Posterior vena cava (tissue), 2 donors: ENCODE results near the gene PSMD11. TPM values are rescaled to one million over a fixed set of nuclear protein-coding genes. Genes with fewer than 3 reads are reported as not detected.

Source experiments
- DNase-seq: peaks from one replicate; pipeline ENCODE4 v3.0.0-alpha.2; 2020; ENCODE audit warnings: low spot score
- intact Hi-C, 2 donors: fragments of 100-400 bp; cut with DNase I; formaldehyde crosslinking; loops; one replicate each; pipeline versions ENCODE4 v1.14.1 to v1.14.2; 2022 to 2023
- total RNA-seq, 2 donors: library from RNA; stranded (reverse); fragmentation: NEBNext Ultra II Directional; extraction: Animal tissue kit (Norgen Biotek cat#: 25700); gene quantifications; one replicate each; pipeline ENCODE4 v1.2.1, GENCODE V29; 2021
- donor health status: DM: yes; HTN: yes; CAD: no.
- donor health status: DM: yes; HTN: yes; CAD: no.

The PSMD11 gene
- total RNA-seq, 2 donors from 2014 or later = 50.1 to 57.0 TPM

DNA sequence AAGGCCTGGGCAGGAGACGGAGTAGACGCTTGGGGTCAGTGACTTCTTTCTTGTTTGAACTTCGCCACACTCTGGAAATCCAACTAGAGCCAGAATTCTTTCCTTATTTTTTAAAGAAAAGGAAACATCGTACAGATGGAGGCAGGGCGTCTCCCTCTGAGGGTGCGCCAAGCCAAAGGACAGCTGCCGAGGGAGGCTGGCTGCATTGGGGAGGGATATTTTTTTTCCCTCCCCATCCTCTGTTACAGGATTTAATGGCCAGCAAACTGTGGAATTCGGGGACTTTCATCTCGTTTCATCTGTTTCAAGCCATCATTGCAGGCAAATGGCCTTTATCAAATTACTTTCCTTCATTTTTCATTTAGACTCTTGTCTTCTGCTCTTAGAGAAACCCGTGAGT, 58.4 kb downstream of the PSMD11 start:
- DNase-seq = no peak
- intact Hi-C loops = no loop called here

DNA sequence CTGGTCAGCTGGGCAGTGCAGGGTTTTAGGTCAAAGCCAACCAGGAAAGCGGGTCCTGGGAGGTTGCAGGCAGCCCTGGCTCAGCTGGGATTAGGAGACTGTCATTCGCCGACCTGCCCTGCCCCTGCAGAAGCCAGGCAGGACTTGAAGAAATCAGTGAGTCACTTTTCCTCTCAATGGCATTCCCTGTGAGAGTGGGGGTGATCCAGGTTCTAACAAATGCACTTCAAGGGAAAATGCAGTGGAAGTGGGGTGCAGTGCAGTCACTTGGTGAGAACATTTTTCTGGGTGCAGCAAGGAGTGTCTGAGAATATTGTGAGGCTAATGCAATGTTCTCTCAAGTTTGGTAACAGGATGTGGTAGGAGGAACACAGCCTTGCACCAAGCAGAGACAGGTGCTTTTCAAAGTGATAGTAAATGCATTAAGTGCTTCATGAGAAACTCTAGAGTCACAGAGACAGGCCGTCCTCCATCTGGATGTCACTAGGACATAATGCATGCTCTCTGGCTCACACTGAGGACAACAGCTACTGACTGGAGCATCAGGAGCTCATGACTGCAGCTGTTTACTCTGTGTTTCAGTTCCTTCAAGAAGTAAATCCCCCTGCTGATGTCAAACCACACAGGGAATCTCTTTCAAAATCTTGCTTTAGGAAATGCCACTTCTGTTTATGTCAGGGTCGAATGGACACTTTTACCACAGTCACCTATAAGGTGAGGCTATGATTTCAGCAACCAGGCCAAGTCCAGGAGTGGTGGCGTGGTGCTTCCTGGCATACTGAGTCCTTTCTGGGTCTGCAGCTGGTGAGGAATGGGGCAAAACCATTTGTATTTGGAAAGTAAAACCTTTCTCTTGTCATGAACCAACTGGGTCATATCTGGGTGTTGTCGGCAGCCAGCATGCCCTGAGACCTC, 59.2 kb downstream of the PSMD11 start:
- DNase-seq = no peak
- intact Hi-C loops = no loop called here

DNA sequence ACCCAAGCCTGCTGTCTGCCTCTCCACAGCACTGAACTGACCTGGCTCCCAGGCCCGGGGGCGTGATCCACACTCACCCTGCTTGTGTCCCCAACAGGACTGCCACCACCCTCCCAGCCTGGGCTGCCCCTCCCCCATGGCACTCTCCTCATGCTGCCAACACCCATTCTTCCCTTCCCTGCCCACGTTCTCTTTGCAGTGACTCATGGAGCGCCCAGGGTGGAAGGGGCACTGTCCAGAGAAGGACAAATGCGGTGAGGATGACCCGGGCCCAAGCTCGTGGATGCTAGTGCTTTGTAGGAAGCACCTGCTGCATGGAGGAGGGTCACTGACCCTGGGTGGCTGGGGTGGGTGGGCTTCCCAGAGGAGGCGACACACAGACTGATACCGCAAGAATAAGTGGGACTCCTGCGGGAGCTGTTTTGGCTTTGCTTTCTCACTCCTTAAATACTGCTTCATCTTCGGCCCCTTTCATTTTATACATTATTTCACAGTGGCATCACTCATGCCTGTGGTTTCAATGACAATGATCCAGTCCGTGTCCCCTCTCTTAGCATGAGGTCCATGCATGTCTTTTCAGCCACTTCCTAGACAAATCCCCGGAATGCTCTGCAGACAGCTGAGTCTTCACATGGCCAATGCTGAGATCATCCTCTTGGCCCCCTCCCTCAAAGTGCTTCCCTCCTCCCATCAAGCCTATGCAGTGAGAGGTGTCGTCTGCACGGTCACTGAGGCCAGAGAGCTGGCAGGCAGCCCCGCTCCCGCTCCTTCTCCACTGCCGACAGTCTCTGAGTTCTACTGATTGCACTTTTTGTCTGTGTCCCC, 60.1 kb downstream of the PSMD11 start:
- peak; percentile 80 for DNase-seq

GRCh38 chr17:32508926-32509325, 64.6 kb downstream of the PSMD11 start:
- intact Hi-C loops = no loop called here
- no peak for DNase-seq

More for the DNA sequence above, 60.1 kb downstream of the PSMD11 start:
- intact Hi-C loops = no loop called here

- no peak for DNase-seq
- intact Hi-C loops = no loop called here
Observed at GRCh38 chr17:32510466-32510865, 66.2 kb downstream of the PSMD11 start.

GRCh38 chr17:32512328-32512727, 68.0 kb downstream of the PSMD11 start:
- DNase-seq = no peak
- intact Hi-C loops = no loop called here

- DNase-seq = no peak
- intact Hi-C loops = no loop called here
Observed at GRCh38 chr17:32513579-32513978, 69.3 kb downstream of the PSMD11 start.

DNA sequence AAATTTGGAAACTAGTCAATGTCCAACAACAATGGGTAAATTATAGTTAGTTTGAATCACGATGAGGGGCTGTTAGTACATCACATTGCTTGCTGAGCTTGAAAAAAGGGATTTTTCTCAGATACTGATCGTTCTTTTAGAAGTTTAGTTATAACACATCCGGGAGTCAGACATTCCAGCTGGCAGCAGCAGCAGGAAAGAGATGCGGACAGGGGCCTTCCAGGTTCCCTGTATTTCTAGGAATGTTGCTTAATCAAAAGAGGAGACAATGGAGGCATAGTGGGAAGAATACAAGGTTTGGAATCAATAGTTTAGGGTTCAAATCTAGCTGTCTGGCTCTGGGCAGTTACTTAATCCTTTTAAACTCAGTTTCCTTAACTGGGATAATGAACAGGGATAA, 70.3 kb downstream of the PSMD11 start:
- no peak for DNase-seq

GRCh38 chr17:32515677-32516383, 71.5 kb downstream of the PSMD11 start:
- DNase-seq = no peak
- intact Hi-C loops = no loop called here

More for the DNA sequence above, 70.3 kb downstream of the PSMD11 start:
- intact Hi-C loops = no loop called here

GRCh38 chr17:32516450-32516849, 72.1 kb downstream of the PSMD11 start:
- DNase-seq = no peak
- intact Hi-C loops = no loop called here

GRCh38 chr17:32516940-32517701, 72.8 kb downstream of the PSMD11 start:
- intact Hi-C loops = no loop called here
- no peak for DNase-seq

- intact Hi-C loops = no loop called here
- no peak for DNase-seq
Observed at GRCh38 chr17:32517982-32518381, 73.7 kb downstream of the PSMD11 start.

- no peak for DNase-seq
- intact Hi-C loops = no loop called here
Observed at GRCh38 chr17:32518646-32519227, 74.4 kb downstream of the PSMD11 start.

- no peak for DNase-seq
- intact Hi-C loops = no loop called here
Observed at GRCh38 chr17:32519228-32520103, 75.2 kb downstream of the PSMD11 start.

DNA sequence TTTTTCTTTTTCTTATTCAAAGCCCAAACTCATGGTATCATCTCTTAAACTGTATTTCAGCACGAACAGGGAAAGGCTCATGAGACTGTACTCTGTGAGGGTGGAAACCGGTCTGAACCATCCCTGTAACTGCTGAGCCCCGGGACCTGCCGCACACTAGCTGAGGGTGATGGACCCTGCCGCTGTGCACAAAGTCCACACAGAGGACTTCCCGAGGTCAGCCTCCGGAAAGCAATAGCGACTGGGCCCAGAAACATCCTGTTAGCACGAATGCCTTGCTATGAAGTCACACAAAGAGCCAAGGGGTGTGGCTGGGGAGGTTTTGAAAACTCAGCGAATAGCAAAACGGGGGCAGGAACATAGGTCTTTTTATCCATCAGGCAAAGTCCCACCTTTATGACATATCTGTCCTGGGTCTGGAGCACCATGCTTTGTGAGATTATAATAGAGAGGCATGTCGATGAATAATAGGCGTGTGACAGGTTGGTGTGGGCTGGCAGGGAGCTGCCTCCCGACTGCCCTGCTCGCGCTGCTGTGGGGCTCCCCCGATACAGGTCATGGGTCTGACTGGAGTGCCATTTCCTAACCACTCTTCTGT, 75.9 kb downstream of the PSMD11 start:
- DNase-seq = no peak
- intact Hi-C loops = no loop called here

DNA sequence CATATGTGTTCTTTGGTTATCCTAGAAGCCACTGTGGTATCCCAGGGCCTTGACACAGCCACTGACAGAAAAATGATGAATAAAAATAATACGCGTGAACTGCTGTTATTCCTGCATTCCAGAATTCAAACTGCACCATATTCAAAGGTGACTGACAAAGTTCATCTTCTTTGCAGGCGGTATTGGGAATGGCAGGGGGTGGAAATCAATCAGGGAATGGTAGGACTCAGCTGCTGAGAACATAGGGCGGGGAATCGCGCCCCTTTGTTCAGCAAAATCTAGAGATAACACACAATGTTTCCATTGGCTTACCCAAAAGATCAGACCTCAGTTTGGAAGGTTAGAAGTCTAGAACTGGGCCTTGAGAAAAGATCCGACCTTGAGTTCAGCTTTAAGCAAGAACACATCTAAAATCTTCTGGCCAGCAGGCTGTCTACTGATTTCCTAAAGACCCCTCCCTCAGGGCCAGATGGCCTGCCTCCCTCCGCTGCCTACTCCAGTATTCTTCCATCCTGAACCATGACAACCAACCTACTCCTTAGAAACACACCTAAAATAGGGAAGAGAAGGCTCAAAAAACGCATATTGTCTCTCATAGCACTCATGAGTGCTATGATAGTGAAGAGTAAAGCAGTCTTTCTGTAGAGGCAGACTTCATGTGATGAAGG, 76.6 kb downstream of the PSMD11 start:
- intact Hi-C loops = no loop called here
- DNase-seq = no peak
